H1 (cell line): ENCODE results near the gene ROR1. TPM values are rescaled to one million over a fixed set of nuclear protein-coding genes. Genes with fewer than 3 reads are reported as not detected.

Source experiments
- CEBPB ChIP-seq: IDR thresholded peaks from 2 replicates; pipeline ENCODE4 v1.6.1; 2012; ENCODE audit warnings: low read depth, low read length
- KDM4A ChIP-seq: IDR thresholded peaks from one replicate; pipeline ENCODE4 v1.7.1; 2012; ENCODE audit warnings: low read depth, mild to moderate bottlenecking, moderate library complexity, low read length, inconsistent platforms; ENCODE audit not compliant: severe bottlenecking
- PHF8 ChIP-seq: fragments of 200-600 bp; sonication (generic); conservative IDR thresholded peaks from 2 replicates; pipeline ENCODE4 v1.7.1; 2012; ENCODE audit warnings: low read depth, mild to moderate bottlenecking, inconsistent platforms, low read length, moderate library complexity
- RBBP5 ChIP-seq: IDR thresholded peaks from 2 replicates; pipeline ENCODE4 v1.7.1; 2012; ENCODE audit warnings: low read depth, mild to moderate bottlenecking, inconsistent platforms, low read length, moderate library complexity, borderline replicate concordance
- polyA plus RNA-seq, 7 experiments: library from polyadenylated mRNA; depleted of rRNA in 3 of 7; stranded (reverse) in 5 of 7; unstranded in 2 of 7; fragments of >200 nt in 5 of 7; fragments of 200-250 nt in 2 of 7; gene quantifications; 1 replicate in 5 of 7; 2 replicates in 1 of 7; 4 replicates in 1 of 7; pipeline versions ENCODE4 v1.2.1 to v1.2.3, GENCODE V29; 2011 to 2013; ENCODE audit warnings: missing spikeins in 2 of 7, mixed read lengths in 2 of 7
- total RNA-seq: library from RNA; stranded (reverse); fragmentation: NEBNext Ultra II Directional; extraction: Animal tissue kit (Norgen Biotek cat#: 25700); gene quantifications from 2 replicates; pipeline ENCODE4 v1.2.1, GENCODE V29; 2021

ROR1 gene
- total and polyA plus RNA-seq, 2 of the 8 experiments (the other 6 are each of a cell fraction or from before 2014, with no cell fraction given), result 33.6 to 73.6 TPM

- TF ChIP-seq PHF8, result no peak
- TF ChIP-seq CEBPB, result no peak
- TF ChIP-seq KDM4A, result no peak
- no peak for TF ChIP-seq RBBP5
Observed at GRCh38 chr1:63724375-63724899, 49.4 kb upstream of the ROR1 start (continued).
